Transverse colon (tissue), 4 donors: ENCODE results near the gene TSC22D3.

Source experiments
- CTCF ChIP-seq, 5 experiments: fragments of 200-600 bp in 3 of 5; fragments of 450-650 bp in 2 of 5; sonication (generic) in 3 of 5; IDR thresholded peaks; 1 replicate in 2 of 5; 2 replicates in 3 of 5; pipeline ENCODE4 v1.5.1; 2016 to 2017; ENCODE audit warnings: antibody characterized with exemption in 5 of 5, inconsistent platforms in 3 of 5, mild to moderate bottlenecking in 2 of 5, moderate library complexity in 1 of 5
- EP300 ChIP-seq: sonication (generic); formaldehyde crosslinking; IDR thresholded peaks from one replicate; pipeline ENCODE4 v1.6.1; 2017; ENCODE audit warnings: antibody characterized with exemption, low read depth
- POLR2A ChIP-seq: fragments of 450-650 bp; IDR thresholded peaks from one replicate; pipeline ENCODE4 v1.6.1; 2016; ENCODE audit warnings: antibody characterized with exemption, mild to moderate bottlenecking, moderate library complexity
- POLR2AphosphoS5 ChIP-seq, 3 donors: sonication (generic); formaldehyde crosslinking; IDR thresholded peaks; one replicate each; pipeline ENCODE4 v1.6.1; 2016; ENCODE audit warnings: antibody characterized with exemption in 3 of 3

- TF ChIP-seq CTCF (IDR thresholded peaks at IDR 0.05) (no peak), POLR2AphosphoS5 (IDR thresholded peaks at IDR 0.05) (no peak), POLR2A (no peak), EP300 (no peak)
These were observed 88.8 kb downstream of the TSC22D3 start for GRCh38 chrX:107686792-107687191.
